HepG2 (cell line): ENCODE results near the gene PLXNA3. TPM values are rescaled to one million over a fixed set of nuclear protein-coding genes. Genes with fewer than 3 reads are reported as not detected.
A peak's percentile ranks its signal among the peaks of the same experiment; 100 is the strongest.

Experiments used
- BORCS8-MEF2B ChIP-seq: sonication (generic); formaldehyde crosslinking; IDR thresholded peaks from 2 replicates; pipeline ENCODE4 v1.8.0; 2022; ENCODE audit warnings: mild to moderate bottlenecking, missing genetic modification reagents
- GZF1 ChIP-seq: sonication (generic); formaldehyde crosslinking; IDR thresholded peaks from 2 replicates; pipeline ENCODE4 v1.5.1; 2020; ENCODE audit warnings: mild to moderate bottlenecking, missing genetic modification reagents
- HMG20A ChIP-seq: IDR thresholded peaks from 2 replicates; pipeline ENCODE4 v1.6.1; 2016; ENCODE audit warnings: borderline replicate concordance
- KDM1A ChIP-seq: IDR thresholded peaks from 2 replicates; pipeline ENCODE4 v1.6.1; 2016; ENCODE audit warnings: missing compliant biosample characterization
- KDM4B ChIP-seq: sonication (generic); formaldehyde crosslinking; IDR thresholded peaks from 2 replicates; pipeline ENCODE4 v1.4.0; 2020; ENCODE audit warnings: missing genetic modification reagents
- NR3C1 ChIP-seq: sonication (generic); formaldehyde crosslinking; IDR thresholded peaks from 2 replicates; pipeline ENCODE4 v1.4.0; 2020; ENCODE audit warnings: missing genetic modification reagents
- PAX8 ChIP-seq: sonication (generic); formaldehyde crosslinking; IDR thresholded peaks from 2 replicates; pipeline ENCODE4 v1.8.0; 2022; ENCODE audit warnings: mild to moderate bottlenecking, missing genetic modification reagents, borderline replicate concordance
- POGZ ChIP-seq: sonication (generic); formaldehyde crosslinking; IDR thresholded peaks from 2 replicates; pipeline ENCODE4 v1.4.0; 2020; ENCODE audit warnings: mild to moderate bottlenecking, missing genetic modification reagents
- RAD21 ChIP-seq: fragments of 450-650 bp; formaldehyde crosslinking; IDR thresholded peaks from 2 replicates; pipeline ENCODE4 v1.5.0; 2020; ENCODE audit warnings: mild to moderate bottlenecking
- RFX3 ChIP-seq: IDR thresholded peaks from 2 replicates; pipeline ENCODE4 v1.6.1; 2016; ENCODE audit warnings: missing biosample characterization, missing genetic modification reagents
- TCF7L2 ChIP-seq: IDR thresholded peaks from 2 replicates; pipeline ENCODE4 v1.6.1; 2011; ENCODE audit warnings: mild to moderate bottlenecking, low read depth, low read length, moderate library complexity
- TERF1 ChIP-seq: sonication (generic); formaldehyde crosslinking; IDR thresholded peaks from 2 replicates; pipeline ENCODE4 v1.8.0; 2022; ENCODE audit warnings: mild to moderate bottlenecking, missing genetic modification reagents, moderate library complexity
- THAP11 ChIP-seq: IDR thresholded peaks from 2 replicates; pipeline ENCODE4 v1.6.1; 2016; ENCODE audit warnings: missing biosample characterization, missing genetic modification reagents
- ZEB1 ChIP-seq: IDR thresholded peaks from 2 replicates; pipeline ENCODE4 v1.6.1; 2012; ENCODE audit warnings: mild to moderate bottlenecking, low read depth, inconsistent platforms; ENCODE audit not compliant: insufficient replicate concordance
- ZFP1 ChIP-seq: IDR thresholded peaks from 2 replicates; pipeline ENCODE4 v1.6.1; 2016
- ZKSCAN8 ChIP-seq: IDR thresholded peaks from 2 replicates; pipeline ENCODE4 v1.6.1; 2016; ENCODE audit warnings: borderline replicate concordance, missing genetic modification reagents, missing compliant biosample characterization
- ZNF34 ChIP-seq: sonication (generic); formaldehyde crosslinking; IDR thresholded peaks from 2 replicates; pipeline ENCODE4 v1.4.0; 2020; ENCODE audit warnings: mild to moderate bottlenecking, missing genetic modification reagents, borderline replicate concordance
- ZNF788 ChIP-seq: sonication (generic); formaldehyde crosslinking; IDR thresholded peaks from 2 replicates; pipeline ENCODE4 v1.5.0; 2020; ENCODE audit warnings: mild to moderate bottlenecking, missing genetic modification reagents, borderline replicate concordance
- polyA plus RNA-seq, 8 experiments: library from polyadenylated mRNA; depleted of rRNA in 3 of 8; stranded (reverse) in 7 of 8; unstranded in 1 of 8; fragments of >200 nt; fragmentation: Illumina TruSeq in 4 of 8; extraction: Trizol in 4 of 8; gene quantifications; 2 replicates each; pipeline versions ENCODE4 v1.2.1 to v1.2.3, GENCODE V29; 2011 to 2016; ENCODE audit warnings: low read depth in 4 of 8, missing spikeins in 1 of 8, mixed read lengths in 1 of 8; ENCODE audit not compliant: insufficient read depth in 1 of 8
- total RNA-seq, 5 experiments: library from RNA; depleted of rRNA; stranded (reverse); fragments of >200 nt; fragmentation: Illumina TruSeq; extraction: Trizol; gene quantifications; 2 replicates each; pipeline ENCODE4 v1.2.3, GENCODE V29; 2016; ENCODE audit warnings: low read depth in 1 of 5
- TF ChIP-seq, protein P1 (sequence below), 2 experiments: IDR thresholded peaks; 2 replicates each; pipeline ENCODE4 v1.6.1; 2011 to 2012; ENCODE audit warnings: low read length in 2 of 2, borderline replicate concordance in 1 of 2, low read depth in 1 of 2, mild to moderate bottlenecking in 1 of 2, moderate library complexity in 1 of 2
- TF ChIP-seq, protein P2 (sequence below): sonication (generic); formaldehyde crosslinking; IDR thresholded peaks from 2 replicates; pipeline ENCODE4 v1.4.0; 2020; ENCODE audit warnings: mild to moderate bottlenecking, missing genetic modification reagents
- TF ChIP-seq, protein P3 (sequence below): sonication (generic); formaldehyde crosslinking; conservative IDR thresholded peaks from 2 replicates; pipeline ENCODE4 v1.4.0; 2020; ENCODE audit warnings: missing genetic modification reagents
- TF ChIP-seq, protein P4 (sequence below): sonication (generic); formaldehyde crosslinking; IDR thresholded peaks from 2 replicates; pipeline ENCODE4 v1.5.0; 2020; ENCODE audit warnings: missing genetic modification reagents

Gene PLXNA3
- total and polyA plus RNA-seq, 2 of the 13 experiments (the other 11 are each of a cell fraction or from before 2014, with no cell fraction given) = 5.8 to 20.6 TPM

DNA sequence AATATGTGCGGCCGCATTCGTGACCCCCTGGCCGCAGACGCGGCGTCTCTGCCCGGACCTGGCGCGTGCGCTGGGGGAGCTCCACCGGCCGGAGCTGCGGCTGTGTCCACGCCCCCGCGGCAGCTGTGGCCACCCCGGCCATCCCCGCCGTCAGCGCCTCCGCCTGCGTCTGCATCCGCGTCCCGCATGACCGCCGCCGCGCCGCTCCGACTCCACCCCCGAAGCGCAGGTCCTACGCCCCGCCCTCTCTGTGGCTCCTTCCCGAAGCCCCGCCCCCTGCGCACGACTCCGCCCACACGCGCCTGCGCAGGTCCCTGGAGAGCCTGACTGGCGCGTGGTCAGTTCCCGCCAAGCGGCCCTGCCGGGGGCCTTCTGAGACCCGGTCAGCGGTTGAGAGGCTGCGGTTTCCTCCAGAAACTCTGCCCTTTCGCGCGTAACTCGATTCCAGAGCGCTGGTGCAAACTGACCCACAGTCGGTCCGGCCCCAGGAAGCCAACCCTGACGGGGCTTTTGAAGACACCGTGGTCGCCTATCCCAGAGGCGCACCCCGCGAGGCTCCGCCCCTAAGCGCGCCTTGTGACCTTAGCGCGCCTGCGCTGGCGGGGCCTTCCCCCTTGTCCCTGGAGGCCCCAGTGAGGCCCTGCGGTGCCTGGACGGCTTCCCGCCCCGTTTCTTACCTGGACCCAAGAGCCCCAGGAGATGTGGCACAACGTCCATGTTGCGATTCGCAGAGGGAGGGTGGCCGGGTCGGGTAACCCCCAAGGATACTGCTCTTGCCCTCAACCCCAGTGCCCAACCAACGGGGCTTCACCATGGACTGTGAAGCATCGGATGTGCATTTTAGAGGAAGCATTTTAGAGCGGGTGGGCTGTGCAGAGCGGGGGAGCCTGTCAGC lies 20.9 kb downstream of the PLXNA3 start, which contains the start of gene LAGE3 (continued):
- TF ChIP-seq, protein P1, sequence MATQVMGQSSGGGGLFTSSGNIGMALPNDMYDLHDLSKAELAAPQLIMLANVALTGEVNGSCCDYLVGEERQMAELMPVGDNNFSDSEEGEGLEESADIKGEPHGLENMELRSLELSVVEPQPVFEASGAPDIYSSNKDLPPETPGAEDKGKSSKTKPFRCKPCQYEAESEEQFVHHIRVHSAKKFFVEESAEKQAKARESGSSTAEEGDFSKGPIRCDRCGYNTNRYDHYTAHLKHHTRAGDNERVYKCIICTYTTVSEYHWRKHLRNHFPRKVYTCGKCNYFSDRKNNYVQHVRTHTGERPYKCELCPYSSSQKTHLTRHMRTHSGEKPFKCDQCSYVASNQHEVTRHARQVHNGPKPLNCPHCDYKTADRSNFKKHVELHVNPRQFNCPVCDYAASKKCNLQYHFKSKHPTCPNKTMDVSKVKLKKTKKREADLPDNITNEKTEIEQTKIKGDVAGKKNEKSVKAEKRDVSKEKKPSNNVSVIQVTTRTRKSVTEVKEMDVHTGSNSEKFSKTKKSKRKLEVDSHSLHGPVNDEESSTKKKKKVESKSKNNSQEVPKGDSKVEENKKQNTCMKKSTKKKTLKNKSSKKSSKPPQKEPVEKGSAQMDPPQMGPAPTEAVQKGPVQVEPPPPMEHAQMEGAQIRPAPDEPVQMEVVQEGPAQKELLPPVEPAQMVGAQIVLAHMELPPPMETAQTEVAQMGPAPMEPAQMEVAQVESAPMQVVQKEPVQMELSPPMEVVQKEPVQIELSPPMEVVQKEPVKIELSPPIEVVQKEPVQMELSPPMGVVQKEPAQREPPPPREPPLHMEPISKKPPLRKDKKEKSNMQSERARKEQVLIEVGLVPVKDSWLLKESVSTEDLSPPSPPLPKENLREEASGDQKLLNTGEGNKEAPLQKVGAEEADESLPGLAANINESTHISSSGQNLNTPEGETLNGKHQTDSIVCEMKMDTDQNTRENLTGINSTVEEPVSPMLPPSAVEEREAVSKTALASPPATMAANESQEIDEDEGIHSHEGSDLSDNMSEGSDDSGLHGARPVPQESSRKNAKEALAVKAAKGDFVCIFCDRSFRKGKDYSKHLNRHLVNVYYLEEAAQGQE (IDR thresholded peaks at IDR 0.05; ENCODE audit: borderline replicate concordance in 1 of 2, low read depth in 1 of 2, low read length in 2 of 2) = no peak
- TF ChIP-seq ZFP1 (CRISPR knock-in tag) (no peak), RFX3 (no peak), RAD21 (CRISPR knock-in tag) (no peak), POGZ (CRISPR knock-in tag) (no peak), GZF1 (CRISPR knock-in tag) (no peak), BORCS8-MEF2B (CRISPR knock-in tag) (peak; percentile 83), NR3C1 (CRISPR knock-in tag) (no peak), ZEB1 (no peak), ZNF788 (CRISPR knock-in tag) (no peak; the same call in 1 of the 2 replicates), ZKSCAN8 (no peak), TCF7L2 (no peak), PAX8 (CRISPR knock-in tag) (no peak), ZNF34 (CRISPR knock-in tag) (no peak), THAP11 (CRISPR knock-in tag) (no peak), TERF1 (no peak), HMG20A (CRISPR knock-in tag) (no peak), KDM4B (CRISPR knock-in tag) (no peak), KDM1A (CRISPR knock-in tag) (no peak)
- TF ChIP-seq, protein P2, sequence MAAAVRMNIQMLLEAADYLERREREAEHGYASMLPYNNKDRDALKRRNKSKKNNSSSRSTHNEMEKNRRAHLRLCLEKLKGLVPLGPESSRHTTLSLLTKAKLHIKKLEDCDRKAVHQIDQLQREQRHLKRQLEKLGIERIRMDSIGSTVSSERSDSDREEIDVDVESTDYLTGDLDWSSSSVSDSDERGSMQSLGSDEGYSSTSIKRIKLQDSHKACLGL (CRISPR knock-in tag) = no peak
- TF ChIP-seq, protein P3, sequence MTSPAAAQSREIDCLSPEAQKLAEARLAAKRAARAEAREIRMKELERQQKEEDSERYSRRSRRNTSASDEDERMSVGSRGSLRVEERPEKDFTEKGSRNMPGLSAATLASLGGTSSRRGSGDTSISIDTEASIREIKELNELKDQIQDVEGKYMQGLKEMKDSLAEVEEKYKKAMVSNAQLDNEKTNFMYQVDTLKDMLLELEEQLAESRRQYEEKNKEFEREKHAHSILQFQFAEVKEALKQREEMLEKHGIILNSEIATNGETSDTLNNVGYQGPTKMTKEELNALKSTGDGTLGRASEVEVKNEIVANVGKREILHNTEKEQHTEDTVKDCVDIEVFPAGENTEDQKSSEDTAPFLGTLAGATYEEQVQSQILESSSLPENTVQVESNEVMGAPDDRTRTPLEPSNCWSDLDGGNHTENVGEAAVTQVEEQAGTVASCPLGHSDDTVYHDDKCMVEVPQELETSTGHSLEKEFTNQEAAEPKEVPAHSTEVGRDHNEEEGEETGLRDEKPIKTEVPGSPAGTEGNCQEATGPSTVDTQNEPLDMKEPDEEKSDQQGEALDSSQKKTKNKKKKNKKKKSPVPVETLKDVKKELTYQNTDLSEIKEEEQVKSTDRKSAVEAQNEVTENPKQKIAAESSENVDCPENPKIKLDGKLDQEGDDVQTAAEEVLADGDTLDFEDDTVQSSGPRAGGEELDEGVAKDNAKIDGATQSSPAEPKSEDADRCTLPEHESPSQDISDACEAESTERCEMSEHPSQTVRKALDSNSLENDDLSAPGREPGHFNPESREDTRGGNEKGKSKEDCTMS (CRISPR knock-in tag) = no peak
- TF ChIP-seq, protein P4, sequence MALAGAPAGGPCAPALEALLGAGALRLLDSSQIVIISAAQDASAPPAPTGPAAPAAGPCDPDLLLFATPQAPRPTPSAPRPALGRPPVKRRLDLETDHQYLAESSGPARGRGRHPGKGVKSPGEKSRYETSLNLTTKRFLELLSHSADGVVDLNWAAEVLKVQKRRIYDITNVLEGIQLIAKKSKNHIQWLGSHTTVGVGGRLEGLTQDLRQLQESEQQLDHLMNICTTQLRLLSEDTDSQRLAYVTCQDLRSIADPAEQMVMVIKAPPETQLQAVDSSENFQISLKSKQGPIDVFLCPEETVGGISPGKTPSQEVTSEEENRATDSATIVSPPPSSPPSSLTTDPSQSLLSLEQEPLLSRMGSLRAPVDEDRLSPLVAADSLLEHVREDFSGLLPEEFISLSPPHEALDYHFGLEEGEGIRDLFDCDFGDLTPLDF (CRISPR knock-in tag) = peak; percentile 77; the same call in 1 of the 2 replicates
